Measurements from ENCODE around the gene RPS19. TPM values are rescaled to one million over a fixed set of nuclear protein-coding genes. Genes with fewer than 3 reads are reported as not detected.

Gene RPS19
- total RNA-seq, 4 donors from 2014 or later, result 1,057 to 2,332 (median 1,706) TPM

DNA sequence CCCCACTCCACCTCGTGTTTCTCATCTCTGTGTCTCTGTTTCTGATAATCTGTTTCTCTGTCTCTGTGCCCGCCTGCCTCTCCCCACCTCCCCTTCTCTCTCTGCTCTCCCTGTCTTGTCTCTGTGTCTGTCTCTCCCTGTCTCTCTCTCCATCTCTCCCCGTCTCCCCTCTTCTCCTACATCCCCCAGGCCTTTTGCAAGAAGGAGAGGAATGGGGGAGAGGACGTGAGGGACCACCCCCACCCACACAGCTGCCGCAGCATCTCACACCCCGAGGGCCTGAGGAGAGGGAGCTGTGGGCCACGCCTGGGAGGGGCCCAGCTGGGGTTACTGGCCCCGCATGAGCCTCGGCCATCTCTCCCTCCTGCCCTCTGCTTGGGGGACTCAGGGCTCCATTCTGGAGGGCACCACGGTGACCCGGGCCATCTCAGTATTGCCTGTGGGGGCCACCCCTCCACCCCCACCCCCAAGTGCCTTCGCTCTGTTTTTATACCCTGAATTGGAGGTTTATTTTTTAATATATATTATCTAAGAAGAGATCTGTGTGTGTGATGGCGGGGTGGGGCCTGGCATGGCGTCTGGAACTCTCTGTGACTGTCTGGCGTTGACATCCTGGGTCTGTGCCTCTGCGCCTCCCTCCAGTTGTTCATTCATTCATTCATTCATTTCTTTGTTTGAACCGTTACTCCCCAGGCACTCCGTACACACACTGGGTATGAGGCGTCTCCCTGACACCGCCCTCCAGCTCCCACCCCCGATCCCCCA is 47.0 kb downstream of the RPS19 start:
- Histone ChIP-seq H3K4me3 (no peak overlapping the region), H3K9me3 (no peaks in the 10 kb centered on the region), H3K4me1 (no peaks in the 10 kb centered on the region), H3K27ac (no peak overlapping the region), H3K36me3 (peaks cover 64% of the 10 kb centered on the region), H3K27me3 (peaks cover 7% of the 10 kb centered on the region)
- DNase-seq (ENCODE audit: low spot score in 2 of 2), result no peak
- 73% methylated on average over 21 of the region's 21 CpGs for WGBS
- TF ChIP-seq POLR2A (IDR thresholded peaks at IDR 0.05) (no peak), EP300 (IDR thresholded peaks at IDR 0.05) (no peak), POLR2AphosphoS5 (IDR thresholded peaks at IDR 0.05) (no peak)
- TF ChIP-seq, protein P1, sequence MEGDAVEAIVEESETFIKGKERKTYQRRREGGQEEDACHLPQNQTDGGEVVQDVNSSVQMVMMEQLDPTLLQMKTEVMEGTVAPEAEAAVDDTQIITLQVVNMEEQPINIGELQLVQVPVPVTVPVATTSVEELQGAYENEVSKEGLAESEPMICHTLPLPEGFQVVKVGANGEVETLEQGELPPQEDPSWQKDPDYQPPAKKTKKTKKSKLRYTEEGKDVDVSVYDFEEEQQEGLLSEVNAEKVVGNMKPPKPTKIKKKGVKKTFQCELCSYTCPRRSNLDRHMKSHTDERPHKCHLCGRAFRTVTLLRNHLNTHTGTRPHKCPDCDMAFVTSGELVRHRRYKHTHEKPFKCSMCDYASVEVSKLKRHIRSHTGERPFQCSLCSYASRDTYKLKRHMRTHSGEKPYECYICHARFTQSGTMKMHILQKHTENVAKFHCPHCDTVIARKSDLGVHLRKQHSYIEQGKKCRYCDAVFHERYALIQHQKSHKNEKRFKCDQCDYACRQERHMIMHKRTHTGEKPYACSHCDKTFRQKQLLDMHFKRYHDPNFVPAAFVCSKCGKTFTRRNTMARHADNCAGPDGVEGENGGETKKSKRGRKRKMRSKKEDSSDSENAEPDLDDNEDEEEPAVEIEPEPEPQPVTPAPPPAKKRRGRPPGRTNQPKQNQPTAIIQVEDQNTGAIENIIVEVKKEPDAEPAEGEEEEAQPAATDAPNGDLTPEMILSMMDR (IDR thresholded peaks at IDR 0.05), result no peak

DNA sequence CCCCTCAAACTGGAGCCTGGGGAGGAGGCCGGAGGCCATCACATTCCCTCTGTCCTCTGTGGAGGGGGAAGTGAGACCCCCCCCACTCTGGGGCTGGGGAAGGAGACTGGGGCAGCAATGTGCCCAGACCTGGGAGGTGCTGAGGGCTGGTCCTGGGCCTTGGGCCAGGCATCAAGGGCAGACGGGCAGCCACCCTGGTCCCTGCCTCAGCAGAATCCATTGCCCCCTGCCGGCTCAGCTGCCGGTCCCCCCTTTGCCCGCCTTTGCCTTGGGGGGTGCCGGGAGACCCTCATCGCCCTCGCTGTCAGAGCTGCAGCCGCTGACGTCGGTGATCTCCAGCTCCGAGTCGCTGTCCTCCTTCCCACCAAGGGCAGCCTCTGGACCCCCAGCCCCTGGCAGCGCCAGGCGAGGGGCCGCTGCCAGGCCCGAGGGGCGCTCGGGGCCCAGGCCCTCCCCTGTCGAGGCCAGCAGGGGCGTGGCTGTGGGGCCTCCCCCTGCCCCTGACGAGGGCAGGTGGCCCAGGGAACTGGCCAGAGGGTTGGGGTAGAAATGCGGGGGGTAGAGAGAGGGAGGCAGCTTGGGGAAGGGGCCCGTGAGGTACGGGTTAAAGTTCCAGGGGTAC is 48.0 kb downstream of the RPS19 start:
- TF ChIP-seq POLR2AphosphoS5 (IDR thresholded peaks at IDR 0.05), result no peak
- TF ChIP-seq, protein P1 (IDR thresholded peaks at IDR 0.05), result no peak
- no peak for TF ChIP-seq EP300 (IDR thresholded peaks at IDR 0.05)
- H3K27me3 ChIP-seq, result peaks cover 18% of the 10 kb centered on the region
- WGBS, result 45% methylated on average over 11 of the region's 25 CpGs
- peaks cover 6% of the 10 kb centered on the region for H3K4me1 ChIP-seq
- peaks cover 54% of the 10 kb centered on the region for H3K36me3 ChIP-seq
- no peak overlapping the region for H3K4me3 ChIP-seq
- no peak for DNase-seq (ENCODE audit: low spot score in 2 of 2)
- H3K9me3 ChIP-seq, result no peaks in the 10 kb centered on the region
- H3K27ac ChIP-seq, result no peak overlapping the region

DNA sequence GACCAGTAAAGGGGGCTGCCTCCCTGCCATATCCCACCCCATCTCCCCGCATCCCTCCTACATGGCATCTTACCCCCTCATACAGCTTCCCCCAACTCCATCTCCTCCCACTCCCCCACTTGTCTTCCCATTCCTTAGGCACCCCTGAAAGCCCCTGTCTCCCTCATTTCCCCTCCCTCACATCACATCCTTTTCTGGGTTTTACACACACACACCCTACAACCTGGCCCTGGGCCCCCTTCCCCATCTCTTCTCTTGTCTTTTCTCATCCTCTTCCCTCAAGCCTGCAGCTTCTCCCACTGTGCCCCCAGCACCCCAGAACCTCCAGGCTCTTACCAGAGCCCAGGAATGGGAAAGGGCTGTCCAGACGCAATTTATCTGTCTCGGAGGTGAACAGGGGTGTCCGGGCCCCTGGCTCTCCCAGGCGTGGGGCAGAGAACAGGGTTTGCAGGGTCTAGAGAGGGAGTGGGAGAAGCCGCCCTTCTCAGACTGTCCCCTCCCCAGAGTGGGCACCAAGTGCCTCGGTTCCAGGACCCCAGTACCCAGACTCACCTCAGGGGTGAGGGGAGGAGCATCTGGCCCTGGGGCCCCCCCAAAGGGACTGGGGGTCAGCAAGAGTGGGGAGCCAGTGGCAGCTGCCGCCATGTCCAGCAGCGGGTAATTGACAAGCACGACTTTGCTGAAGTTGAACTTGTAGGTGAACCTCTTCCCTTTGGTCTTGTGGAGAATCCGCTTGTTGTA is 48.8 kb downstream of the RPS19 start:
- no peaks in the 10 kb centered on the region for H3K9me3 ChIP-seq
- TF ChIP-seq POLR2A (IDR thresholded peaks at IDR 0.05) (no peak), EP300 (IDR thresholded peaks at IDR 0.05) (no peak), POLR2AphosphoS5 (IDR thresholded peaks at IDR 0.05) (no peak)
- TF ChIP-seq, protein P1 (IDR thresholded peaks at IDR 0.05), result no peak
- H3K4me3 ChIP-seq, result no peak overlapping the region
- H3K4me1 ChIP-seq, result peaks cover 10% of the 10 kb centered on the region
- H3K27ac ChIP-seq, result no peak overlapping the region
- H3K27me3 ChIP-seq, result peaks cover 25% of the 10 kb centered on the region
- 65% methylated on average over 9 of the region's 11 CpGs for WGBS
- DNase-seq (ENCODE audit: low spot score in 2 of 2), result no peak
- H3K36me3 ChIP-seq, result peaks cover 46% of the 10 kb centered on the region

DNA sequence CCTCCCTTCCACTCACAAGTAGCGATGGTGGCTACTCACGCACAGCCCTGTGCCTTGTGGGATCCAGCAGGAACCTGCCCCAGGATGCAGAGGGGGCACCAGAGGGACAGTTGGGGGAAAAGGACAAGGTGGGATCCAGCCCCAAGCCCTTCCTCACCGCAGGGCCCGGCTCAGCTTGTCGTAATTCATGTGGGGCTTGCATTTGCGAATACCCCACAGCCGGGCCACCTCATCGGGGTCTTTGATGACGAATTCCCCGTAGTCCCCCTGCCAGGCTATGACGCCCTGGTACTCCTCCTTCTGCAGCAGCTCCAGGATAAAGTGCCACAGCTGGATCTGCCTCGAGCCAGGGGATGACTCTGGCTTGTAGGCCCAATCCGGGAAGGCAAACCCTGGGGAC is 49.7 kb downstream of the RPS19 start:
- H3K4me1 ChIP-seq, result peaks cover 10% of the 10 kb centered on the region
- H3K27ac ChIP-seq, result no peak overlapping the region
- H3K4me3 ChIP-seq, result no peak overlapping the region
- 54% methylated on average over 13 of the region's 13 CpGs for WGBS
- peaks cover 38% of the 10 kb centered on the region for H3K36me3 ChIP-seq
- DNase-seq (ENCODE audit: low spot score in 2 of 2), result no peak
- peaks cover 32% of the 10 kb centered on the region for H3K27me3 ChIP-seq
- H3K9me3 ChIP-seq, result no peaks in the 10 kb centered on the region
- TF ChIP-seq POLR2AphosphoS5 (IDR thresholded peaks at IDR 0.05) (no peak), POLR2A (IDR thresholded peaks at IDR 0.05) (no peak), EP300 (IDR thresholded peaks at IDR 0.05) (no peak)
- TF ChIP-seq, protein P1 (IDR thresholded peaks at IDR 0.05), result no peak

All from suprapubic skin (tissue), 4 donors.